ENCODE results near the gene GALNTL6. TPM values are rescaled to one million over a fixed set of nuclear protein-coding genes. Genes with fewer than 3 reads are reported as not detected.

Gene GALNTL6
- total RNA-seq, 1 experiment from 2014 or later, result not detected

GRCh38 chr4:172822331-172822730, 1009.1 kb downstream of the GALNTL6 start:
- BruUV-seq (replicated peaks), result no TSS peak
- ChIA-PET CTCF (no interaction called here), POLR2A (no interaction called here)
- H3K9me3 Mint-ChIP-seq (ENCODE audit: unreplicated experiment), result no peaks in the 10 kb centered on the region
- no peak overlapping the region for H3K4me3 Mint-ChIP-seq (ENCODE audit: unreplicated experiment)
- TF ChIP-seq CTCF (IDR thresholded peaks at IDR 0.05; ENCODE audit: unreplicated experiment), result no peak
- intact Hi-C loops (cut with micrococcal nuclease), result loop anchor here (5.0 kb wide), 1 partner anchor 225 kb away; no protein-coding TSS in a partner anchor
- DNase-seq (ENCODE audit: unreplicated experiment), result no peak
- no peaks in the 10 kb centered on the region for H3K36me3 Mint-ChIP-seq (ENCODE audit: insufficient read depth, unreplicated experiment)
- H3K27ac Mint-ChIP-seq (ENCODE audit: low read depth, unreplicated experiment), result no peak overlapping the region
- H3K4me1 Mint-ChIP-seq (ENCODE audit: insufficient read depth, unreplicated experiment), result no peaks in the 10 kb centered on the region
- peaks cover 96% of the 10 kb centered on the region for H3K27me3 Mint-ChIP-seq (ENCODE audit: insufficient read depth, unreplicated experiment)

GRCh38 chr4:172826346-172826745, 1013.1 kb downstream of the GALNTL6 start:
- Mint-ChIP-seq H3K27me3 (ENCODE audit: insufficient read depth, unreplicated experiment) (peaks cover 79% of the 10 kb centered on the region), H3K9me3 (ENCODE audit: unreplicated experiment) (no peaks in the 10 kb centered on the region), H3K4me1 (ENCODE audit: insufficient read depth, unreplicated experiment) (no peaks in the 10 kb centered on the region), H3K27ac (ENCODE audit: low read depth, unreplicated experiment) (no peak overlapping the region), H3K36me3 (ENCODE audit: insufficient read depth, unreplicated experiment) (no peaks in the 10 kb centered on the region), H3K4me3 (ENCODE audit: unreplicated experiment) (no peak overlapping the region)
- POLR2A ChIA-PET, result no interaction called here
- no peak for DNase-seq (ENCODE audit: unreplicated experiment)
- BruUV-seq (replicated peaks), result no TSS peak
- intact Hi-C loops (cut with micrococcal nuclease), result no loop called here
- CTCF ChIA-PET, result no interaction called here
- TF ChIP-seq CTCF (IDR thresholded peaks at IDR 0.05; ENCODE audit: unreplicated experiment), result no peak

- H3K27me3 Mint-ChIP-seq (ENCODE audit: insufficient read depth, unreplicated experiment), result peaks cover 74% of the 10 kb centered on the region
- CTCF ChIA-PET, result interaction anchor here (0.6 to 0.7 kb wide), 2 partner anchors 105 to 1723 kb away, joined by 3 to 4 read pairs; no protein-coding TSS in a partner anchor
- no peaks in the 10 kb centered on the region for H3K36me3 Mint-ChIP-seq (ENCODE audit: insufficient read depth, unreplicated experiment)
- POLR2A ChIA-PET, result no interaction called here
- no peak for DNase-seq (ENCODE audit: unreplicated experiment)
- H3K27ac Mint-ChIP-seq (ENCODE audit: low read depth, unreplicated experiment), result no peak overlapping the region
- no peaks in the 10 kb centered on the region for H3K4me1 Mint-ChIP-seq (ENCODE audit: insufficient read depth, unreplicated experiment)
- no peak overlapping the region for H3K4me3 Mint-ChIP-seq (ENCODE audit: unreplicated experiment)
- intact Hi-C loops (cut with micrococcal nuclease), result no loop called here
- no peak for TF ChIP-seq CTCF (IDR thresholded peaks at IDR 0.05; ENCODE audit: unreplicated experiment)
- BruUV-seq (replicated peaks), result no TSS peak
- H3K9me3 Mint-ChIP-seq (ENCODE audit: unreplicated experiment), result no peaks in the 10 kb centered on the region
These were observed 1013.7 kb downstream of the GALNTL6 start for GRCh38 chr4:172826861-172827260.

GRCh38 chr4:172830295-172830764, 1017.1 kb downstream of the GALNTL6 start:
- TF ChIP-seq CTCF (IDR thresholded peaks at IDR 0.05; ENCODE audit: unreplicated experiment), result peak; percentile 28
- Mint-ChIP-seq H3K4me3 (ENCODE audit: unreplicated experiment) (no peak overlapping the region), H3K36me3 (ENCODE audit: insufficient read depth, unreplicated experiment) (no peaks in the 10 kb centered on the region), H3K27me3 (ENCODE audit: insufficient read depth, unreplicated experiment) (peaks cover 58% of the 10 kb centered on the region), H3K27ac (ENCODE audit: low read depth, unreplicated experiment) (no peak overlapping the region), H3K9me3 (ENCODE audit: unreplicated experiment) (peaks cover 5% of the 10 kb centered on the region), H3K4me1 (ENCODE audit: insufficient read depth, unreplicated experiment) (no peaks in the 10 kb centered on the region)
- no TSS peak for BruUV-seq (replicated peaks)
- peak; percentile 23 for DNase-seq (ENCODE audit: unreplicated experiment)
- ChIA-PET CTCF (interaction anchor here (0.7 to 0.8 kb wide), 3 partner anchors 9 to 162 kb away, joined by 3 read pairs; no protein-coding TSS in a partner anchor), POLR2A (no interaction called here)
- intact Hi-C loops (cut with micrococcal nuclease), result loop anchor here (1.0 to 2.0 kb wide), 2 partner anchors 590 to 984 kb away; no protein-coding TSS in a partner anchor
